Neuronal stem cell (in vitro differentiated cells): ENCODE measurements around the gene RUNX1.

Experiments used
- DNase-seq: peaks from one replicate; pipeline ENCODE4 v3.0.0-alpha.2; 2013; ENCODE audit warnings: low spot score
- H2AFZ ChIP-seq: one replicate; pipeline ENCODE4 v1.6.1; 2013; ENCODE audit warnings: mild to moderate bottlenecking, low read length, inconsistent platforms
- H2AK5ac ChIP-seq: 2 replicates; pipeline ENCODE4 v1.6.1; 2013; ENCODE audit warnings: low read depth, mild to moderate bottlenecking, inconsistent platforms, low read length, moderate library complexity, mixed read lengths
- H2BK120ac ChIP-seq: 2 replicates; pipeline ENCODE4 v1.6.1; 2013; ENCODE audit warnings: low read depth, mild to moderate bottlenecking, inconsistent platforms, low read length, moderate library complexity, mixed read lengths
- H2BK12ac ChIP-seq: one replicate; pipeline ENCODE4 v1.6.1; 2013; ENCODE audit warnings: low read length, inconsistent platforms
- H2BK15ac ChIP-seq: 2 replicates; pipeline ENCODE4 v1.6.1; 2013; ENCODE audit warnings: mild to moderate bottlenecking, low read length, inconsistent platforms, mixed read lengths
- H2BK5ac ChIP-seq: one replicate; pipeline ENCODE4 v1.6.1; 2013; ENCODE audit warnings: inconsistent platforms, mild to moderate bottlenecking, low read length, moderate library complexity
- H3K14ac ChIP-seq: one replicate; pipeline ENCODE4 v1.6.1; 2013; ENCODE audit warnings: low read length, inconsistent platforms
- H3K18ac ChIP-seq: 2 replicates; pipeline ENCODE4 v1.6.1; 2013; ENCODE audit warnings: low read length, inconsistent platforms
- H3K23ac ChIP-seq: 2 replicates; pipeline ENCODE4 v1.6.1; 2013; ENCODE audit warnings: low read depth, mild to moderate bottlenecking, mixed read lengths, low read length, inconsistent platforms; ENCODE audit not compliant: poor library complexity
- H3K27ac ChIP-seq: replicated peaks from 3 replicates; pipeline ENCODE4 v1.5.1; 2013; ENCODE audit warnings: low read length, inconsistent platforms
- H3K27me3 ChIP-seq, 3 experiments: 2 replicates each; pipeline ENCODE4 v1.6.1; 2013; ENCODE audit warnings: low read length in 3 of 3, mild to moderate bottlenecking in 2 of 3, inconsistent platforms in 1 of 3, low read depth in 1 of 3, mixed read lengths in 1 of 3, moderate library complexity in 1 of 3; ENCODE audit not compliant: control insufficient read depth in 3 of 3, insufficient read depth in 3 of 3
- H3K36me3 ChIP-seq, 2 donors: replicated peaks in 1 of 2; 2 replicates each; pipeline ENCODE4 v1.6.1; 2013; ENCODE audit warnings: low read length in 2 of 2; ENCODE audit not compliant: control insufficient read depth in 2 of 2, insufficient read depth in 2 of 2
- H3K4ac ChIP-seq: 2 replicates; pipeline ENCODE4 v1.6.1; 2013; ENCODE audit warnings: inconsistent platforms, mild to moderate bottlenecking, low read length, moderate library complexity
- H3K4me1 ChIP-seq, 2 donors: 1 replicate in 1 of 2; 2 replicates in 1 of 2; pipeline ENCODE4 v1.6.1; 2013; ENCODE audit warnings: low read length in 2 of 2, low read depth in 1 of 2; ENCODE audit not compliant: control insufficient read depth in 2 of 2, insufficient read depth in 1 of 2
- H3K4me2 ChIP-seq: one replicate; pipeline ENCODE4 v1.6.1; 2013; ENCODE audit warnings: mild to moderate bottlenecking, low read length, inconsistent platforms; ENCODE audit not compliant: insufficient read depth, poor library complexity, severe bottlenecking
- H3K4me3 ChIP-seq, 2 donors: 2 replicates each; pipeline ENCODE4 v1.5.1; 2013; ENCODE audit warnings: low read length in 2 of 2, mild to moderate bottlenecking in 2 of 2, inconsistent platforms in 1 of 2, moderate library complexity in 1 of 2
- H3K79me1 ChIP-seq: one replicate; pipeline ENCODE4 v1.6.1; 2013; ENCODE audit warnings: low read depth, mild to moderate bottlenecking, inconsistent platforms, low read length, moderate library complexity
- H3K9ac ChIP-seq: one replicate; pipeline ENCODE4 v1.6.1; 2013; ENCODE audit warnings: mild to moderate bottlenecking, low read depth, low read length, inconsistent platforms; ENCODE audit not compliant: poor library complexity
- H3K9me3 ChIP-seq, 2 donors: replicated peaks in 1 of 2; 2 replicates each; pipeline versions ENCODE3 to v1.6.1; 2013; ENCODE audit warnings: low read length in 2 of 2, mild to moderate bottlenecking in 2 of 2, inconsistent platforms in 1 of 2, low read depth in 1 of 2, mixed read lengths in 1 of 2, moderate library complexity in 1 of 2; ENCODE audit not compliant: control insufficient read depth in 2 of 2, insufficient read depth in 1 of 2
- H4K8ac ChIP-seq: one replicate; pipeline ENCODE4 v1.6.1; 2013; ENCODE audit warnings: low read depth, mild to moderate bottlenecking, inconsistent platforms, low read length, moderate library complexity
- H4K91ac ChIP-seq: one replicate; pipeline ENCODE4 v1.6.1; 2013; ENCODE audit warnings: low read length, low read depth, mild to moderate bottlenecking, inconsistent platforms; ENCODE audit not compliant: poor library complexity
- WGBS, 2 donors: extraction: QIAGEN DNeasy Blood & Tissue Kit; methylation state at CpG; one replicate each; pipeline ENCODE4 v1.1.7; 2013; ENCODE audit warnings: missing lambda C conversion rate in 2 of 2, mixed read lengths in 1 of 2; ENCODE audit not compliant: insufficient read length in 2 of 2, insufficient replicate concordance in 1 of 2; ENCODE audit errors: extremely low coverage in 2 of 2; 5-methylcytosine and 5-hydroxymethylcytosine counted together

The RUNX1 gene

GRCh38 chr21:35058058-35058457 is 9.0 kb upstream of the RUNX1 start:
- Histone ChIP-seq H3K14ac (no peak overlapping the region), H4K91ac (no peak overlapping the region), H4K8ac (no peak overlapping the region), H3K9me3 (no peaks in the 10 kb centered on the region), H3K79me1 (no peaks in the 10 kb centered on the region), H3K4ac (no peak overlapping the region), H2BK15ac (no peak overlapping the region), H2AK5ac (no peak overlapping the region), H3K23ac (no peak overlapping the region), H3K36me3 (no peaks in the 10 kb centered on the region), H3K4me2 (no peak overlapping the region), H3K27ac (no peak overlapping the region), H3K27me3 (no peaks in the 10 kb centered on the region), H3K4me1 (peaks cover 0 to 2% of the 10 kb centered on the region in 2 donors), H3K4me3 (no peak overlapping the region), H2BK12ac (no peak overlapping the region), H2BK120ac (no peak overlapping the region), H2AFZ (no peak overlapping the region), H2BK5ac (no peak overlapping the region), H3K18ac (no peak overlapping the region), H3K9ac (no peak overlapping the region)
- no CpG with 5 or more reads among the region's 1 CpG for WGBS, 2 donors
- DNase-seq: no peak

DNA sequence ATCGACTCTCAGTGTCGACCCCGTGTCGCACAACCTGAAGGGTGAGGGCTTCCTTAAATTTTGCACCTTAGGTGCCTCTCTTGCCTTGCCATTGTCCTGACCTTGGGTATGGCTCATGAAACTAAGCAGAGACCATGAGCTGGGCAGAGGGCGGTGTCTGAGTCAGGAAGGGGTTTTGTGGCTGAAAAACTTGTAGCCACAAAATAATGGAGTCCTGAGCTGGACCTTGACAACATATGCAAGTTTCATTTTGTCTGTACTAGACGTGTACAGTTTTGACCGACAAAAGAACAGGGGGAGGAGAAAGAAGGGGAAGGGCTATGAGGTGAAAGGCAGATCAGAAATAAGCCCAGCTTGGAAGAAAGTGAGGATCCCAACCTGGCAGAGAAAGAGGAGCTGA is 8.3 kb upstream of the RUNX1 start:
- Histone ChIP-seq H3K4ac (no peak overlapping the region), H4K8ac (no peak overlapping the region), H3K79me1 (no peaks in the 10 kb centered on the region), H4K91ac (no peak overlapping the region), H3K14ac (no peak overlapping the region), H3K4me2 (no peak overlapping the region), H3K27me3 (no peaks in the 10 kb centered on the region), H3K23ac (no peak overlapping the region), H2BK12ac (no peak overlapping the region), H3K9ac (no peak overlapping the region), H3K18ac (no peak overlapping the region), H2BK15ac (no peak overlapping the region), H2AFZ (no peak overlapping the region), H2BK120ac (no peak overlapping the region), H2AK5ac (no peak overlapping the region), H2BK5ac (no peak overlapping the region), H3K9me3 (no peaks in the 10 kb centered on the region), H3K27ac (no peak overlapping the region), H3K4me1 (peaks cover 0 to 2% of the 10 kb centered on the region in 2 donors), H3K36me3 (no peaks in the 10 kb centered on the region), H3K4me3 (no peak overlapping the region)
- whole genome bisulfite sequencing, 2 donors: no CpG with 5 or more reads among the region's 7 CpGs
- no peak for DNase-seq

DNA sequence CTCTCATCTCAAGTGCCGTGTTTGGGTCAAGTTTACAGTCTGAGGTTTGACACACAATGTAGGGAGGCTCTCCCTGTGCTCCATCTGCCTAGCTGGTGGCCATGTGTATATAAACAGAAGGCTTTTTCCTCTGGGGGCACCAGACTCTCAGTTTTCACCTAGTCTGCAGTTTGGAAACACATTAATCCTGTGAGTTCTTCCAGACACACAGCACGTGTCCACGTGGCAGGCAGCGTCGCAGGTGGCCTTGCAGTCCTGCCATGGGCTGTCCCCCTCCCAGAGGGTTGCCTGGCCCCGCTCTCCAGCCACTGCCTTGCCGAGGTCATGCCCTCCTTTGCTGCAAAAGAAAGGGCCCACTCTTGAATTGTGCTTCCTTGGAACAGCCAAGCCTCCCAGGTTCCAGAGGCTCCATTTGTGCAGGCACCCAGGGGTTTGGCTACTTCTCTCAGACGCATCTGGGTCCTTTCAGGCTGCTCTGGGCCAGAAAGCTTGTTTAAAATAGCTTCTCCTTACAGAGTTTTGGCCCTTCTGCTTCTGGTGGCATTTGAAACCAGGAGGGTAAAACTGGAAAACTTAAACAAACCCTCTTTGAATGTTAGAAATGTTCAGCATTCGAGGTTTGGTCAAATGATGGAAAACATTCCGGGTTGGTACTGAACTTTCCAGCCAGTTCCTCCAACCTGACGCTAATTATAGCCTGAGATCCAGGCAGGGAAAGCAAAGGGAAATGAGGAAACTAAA is 4.4 kb upstream of the RUNX1 start:
- no CpG with 5 or more reads among the region's 11 CpGs for WGBS, 2 donors
- peaks cover 0 to 3% (median 0%) of the 10 kb centered on the region in 3 experiments for H3K27me3 ChIP-seq
- no peak overlapping the region for H3K4me2 ChIP-seq
- no peak overlapping the region for H3K27ac ChIP-seq
- H2BK120ac ChIP-seq: no peak overlapping the region
- no peak overlapping the region for H3K18ac ChIP-seq
- H3K4me3 ChIP-seq: no peak overlapping the region
- H3K4me1 ChIP-seq: peaks cover 0 to 4% of the 10 kb centered on the region in 2 donors
- H2BK15ac ChIP-seq: no peak overlapping the region
- no peak for DNase-seq
- H4K8ac ChIP-seq: no peak overlapping the region
- no peak overlapping the region for H2BK12ac ChIP-seq
- H3K9me3 ChIP-seq: no peaks in the 10 kb centered on the region
- H2AFZ ChIP-seq: no peak overlapping the region
- H2AK5ac ChIP-seq: no peak overlapping the region
- H3K23ac ChIP-seq: no peak overlapping the region
- H3K9ac ChIP-seq: no peak overlapping the region
- H3K36me3 ChIP-seq: no peaks in the 10 kb centered on the region
- no peak overlapping the region for H3K14ac ChIP-seq
- no peak overlapping the region for H2BK5ac ChIP-seq
- no peaks in the 10 kb centered on the region for H3K79me1 ChIP-seq
- H3K4ac ChIP-seq: no peak overlapping the region
- H4K91ac ChIP-seq: no peak overlapping the region

- Histone ChIP-seq H3K4ac (no peak overlapping the region), H3K9ac (no peak overlapping the region), H2BK12ac (no peak overlapping the region), H3K4me2 (no peak overlapping the region), H3K18ac (no peak overlapping the region), H3K27ac (no peak overlapping the region), H2BK5ac (no peak overlapping the region), H4K91ac (no peak overlapping the region), H3K14ac (no peak overlapping the region), H3K9me3 (no peaks in the 10 kb centered on the region), H2BK120ac (no peak overlapping the region), H2AK5ac (no peak overlapping the region), H3K23ac (no peak overlapping the region), H2AFZ (no peak overlapping the region), H3K79me1 (no peaks in the 10 kb centered on the region), H3K36me3 (no peaks in the 10 kb centered on the region), H3K4me1 (peaks cover 0 to 7% of the 10 kb centered on the region in 2 donors), H3K27me3 (peaks cover 0 to 3% (median 0%) of the 10 kb centered on the region in 3 experiments), H2BK15ac (no peak overlapping the region), H4K8ac (no peak overlapping the region), H3K4me3 (no peak overlapping the region)
- no peak for DNase-seq
- no CpG with 5 or more reads among the region's 3 CpGs for WGBS, 2 donors
These were observed 3.7 kb upstream of the RUNX1 start for GRCh38 chr21:35052801-35053200.
